Measurements from ENCODE around the gene TSNAXIP1. TPM values are rescaled to one million over a fixed set of nuclear protein-coding genes. Genes with fewer than 3 reads are reported as not detected.

The TSNAXIP1 gene
- total RNA-seq, 1 donor from 2014 or later, result 2.8 TPM

DNA sequence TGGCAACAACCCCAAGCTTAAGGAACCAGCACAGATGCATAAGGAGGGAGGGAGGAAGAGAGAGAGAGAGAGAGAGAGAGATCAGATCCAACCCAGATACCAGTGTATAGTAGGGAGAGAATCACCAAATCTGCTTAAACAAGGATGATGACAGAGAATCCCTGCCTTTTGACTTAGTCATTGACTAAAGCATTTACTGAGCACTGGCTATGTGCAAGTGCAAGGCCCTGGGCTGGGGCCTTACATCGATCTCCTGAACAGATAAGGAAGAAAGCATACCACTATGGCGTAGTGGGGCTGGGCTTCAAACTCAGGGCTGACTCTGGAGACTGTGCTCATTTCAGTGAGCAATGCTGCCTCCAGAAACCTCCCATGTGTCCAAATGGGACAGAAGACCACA is 15.8 kb downstream of the TSNAXIP1 start:
- no peak for DNase-seq (ENCODE audit: low spot score)
- no peak overlapping the region for H3K27ac Mint-ChIP-seq (ENCODE audit: unreplicated experiment)

DNA sequence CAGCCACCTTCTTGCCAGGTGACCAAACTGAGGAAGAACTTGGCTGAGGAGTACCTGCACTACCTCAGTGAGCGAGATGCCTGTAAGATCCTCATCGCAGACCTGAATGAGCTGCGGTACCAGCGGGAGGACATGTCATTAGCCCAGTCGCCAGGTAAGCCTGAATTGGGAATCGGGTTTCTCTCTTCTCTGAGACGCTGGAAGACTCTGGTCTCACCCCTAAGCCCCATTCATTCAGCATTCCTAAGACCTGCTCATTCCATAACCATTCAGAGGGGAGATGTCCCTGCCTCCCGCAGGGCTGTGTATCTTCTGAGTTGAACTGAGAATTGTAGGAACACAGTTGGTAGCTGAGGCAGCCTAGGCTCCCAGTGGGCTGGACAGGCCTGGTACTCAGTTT is 18.4 kb downstream of the TSNAXIP1 start:
- Mint-ChIP-seq H3K27me3 (ENCODE audit: unreplicated experiment) (peaks cover 13% of the 10 kb centered on the region), H3K9me3 (ENCODE audit: unreplicated experiment) (no peaks in the 10 kb centered on the region), H3K4me3 (ENCODE audit: unreplicated experiment) (peak overlapping the region; percentile 49), H3K4me1 (ENCODE audit: unreplicated experiment) (no peaks in the 10 kb centered on the region), H3K27ac (ENCODE audit: unreplicated experiment) (no peak overlapping the region), H3K36me3 (ENCODE audit: low read depth, unreplicated experiment) (peaks cover 19% of the 10 kb centered on the region)
- TF ChIP-seq, protein P1, sequence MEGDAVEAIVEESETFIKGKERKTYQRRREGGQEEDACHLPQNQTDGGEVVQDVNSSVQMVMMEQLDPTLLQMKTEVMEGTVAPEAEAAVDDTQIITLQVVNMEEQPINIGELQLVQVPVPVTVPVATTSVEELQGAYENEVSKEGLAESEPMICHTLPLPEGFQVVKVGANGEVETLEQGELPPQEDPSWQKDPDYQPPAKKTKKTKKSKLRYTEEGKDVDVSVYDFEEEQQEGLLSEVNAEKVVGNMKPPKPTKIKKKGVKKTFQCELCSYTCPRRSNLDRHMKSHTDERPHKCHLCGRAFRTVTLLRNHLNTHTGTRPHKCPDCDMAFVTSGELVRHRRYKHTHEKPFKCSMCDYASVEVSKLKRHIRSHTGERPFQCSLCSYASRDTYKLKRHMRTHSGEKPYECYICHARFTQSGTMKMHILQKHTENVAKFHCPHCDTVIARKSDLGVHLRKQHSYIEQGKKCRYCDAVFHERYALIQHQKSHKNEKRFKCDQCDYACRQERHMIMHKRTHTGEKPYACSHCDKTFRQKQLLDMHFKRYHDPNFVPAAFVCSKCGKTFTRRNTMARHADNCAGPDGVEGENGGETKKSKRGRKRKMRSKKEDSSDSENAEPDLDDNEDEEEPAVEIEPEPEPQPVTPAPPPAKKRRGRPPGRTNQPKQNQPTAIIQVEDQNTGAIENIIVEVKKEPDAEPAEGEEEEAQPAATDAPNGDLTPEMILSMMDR (IDR thresholded peaks at IDR 0.05; ENCODE audit: unreplicated experiment), result no peak
- DNase-seq (ENCODE audit: low spot score), result no peak

More for the DNA sequence above, 15.8 kb downstream of the TSNAXIP1 start:
- H3K27me3 Mint-ChIP-seq (ENCODE audit: unreplicated experiment), result peaks cover 10% of the 10 kb centered on the region
- H3K4me1 Mint-ChIP-seq (ENCODE audit: unreplicated experiment), result no peaks in the 10 kb centered on the region
- no peaks in the 10 kb centered on the region for H3K9me3 Mint-ChIP-seq (ENCODE audit: unreplicated experiment)
- TF ChIP-seq, protein P1 (IDR thresholded peaks at IDR 0.05; ENCODE audit: unreplicated experiment), result no peak
- no peak overlapping the region for H3K4me3 Mint-ChIP-seq (ENCODE audit: unreplicated experiment)
- H3K36me3 Mint-ChIP-seq (ENCODE audit: low read depth, unreplicated experiment), result peaks cover 12% of the 10 kb centered on the region

DNA sequence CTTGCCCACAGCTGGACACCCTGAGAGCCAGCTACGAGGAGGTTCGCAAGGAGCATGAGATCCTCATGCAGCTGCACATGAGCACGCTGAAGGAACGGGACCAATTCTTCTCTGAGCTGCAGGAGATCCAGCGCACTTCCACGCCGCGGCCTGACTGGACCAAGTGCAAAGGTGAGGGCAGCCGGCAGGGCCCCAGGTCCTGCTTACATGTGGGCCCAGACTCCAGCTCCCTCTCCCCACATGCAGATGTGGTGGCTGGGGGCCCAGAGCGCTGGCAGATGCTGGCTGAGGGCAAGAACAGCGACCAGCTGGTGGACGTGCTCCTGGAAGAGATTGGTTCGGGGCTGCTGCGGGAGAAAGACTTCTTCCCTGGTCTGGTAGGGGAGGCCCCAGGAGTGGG is 19.2 kb downstream of the TSNAXIP1 start:
- H3K4me1 Mint-ChIP-seq (ENCODE audit: unreplicated experiment), result no peaks in the 10 kb centered on the region
- no peak overlapping the region for H3K4me3 Mint-ChIP-seq (ENCODE audit: unreplicated experiment)
- DNase-seq (ENCODE audit: low spot score), result no peak
- H3K36me3 Mint-ChIP-seq (ENCODE audit: low read depth, unreplicated experiment), result peaks cover 24% of the 10 kb centered on the region
- H3K27ac Mint-ChIP-seq (ENCODE audit: unreplicated experiment), result no peak overlapping the region
- TF ChIP-seq, protein P1 (IDR thresholded peaks at IDR 0.05; ENCODE audit: unreplicated experiment), result no peak
- no peaks in the 10 kb centered on the region for H3K9me3 Mint-ChIP-seq (ENCODE audit: unreplicated experiment)
- peaks cover 13% of the 10 kb centered on the region for H3K27me3 Mint-ChIP-seq (ENCODE audit: unreplicated experiment)

DNA sequence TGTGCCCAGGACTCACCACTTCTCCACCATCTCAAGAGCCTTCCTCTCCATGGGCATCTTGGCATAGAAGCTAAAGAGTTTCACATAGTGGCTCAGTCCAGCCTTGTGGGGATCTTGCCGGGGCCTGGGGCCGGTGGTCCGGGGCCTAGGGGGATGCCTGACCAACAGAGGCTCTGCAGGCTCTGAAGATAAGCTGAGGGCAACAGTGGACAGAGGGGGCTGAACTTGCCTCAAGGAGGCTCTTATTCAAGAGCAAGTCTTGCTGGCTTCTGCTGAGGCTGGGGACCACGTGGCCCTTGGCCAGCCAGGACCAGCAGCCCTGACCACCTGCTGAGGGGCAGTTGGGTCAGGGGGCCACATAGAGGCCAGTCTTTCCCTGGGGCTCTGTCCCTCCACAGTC is 22.0 kb downstream of the TSNAXIP1 start:
- H3K4me1 Mint-ChIP-seq (ENCODE audit: unreplicated experiment), result peaks cover 18% of the 10 kb centered on the region
- TF ChIP-seq, protein P1 (IDR thresholded peaks at IDR 0.05; ENCODE audit: unreplicated experiment), result no peak
- H3K27ac Mint-ChIP-seq (ENCODE audit: unreplicated experiment), result peak overlapping the region; percentile 77
- no peaks in the 10 kb centered on the region for H3K9me3 Mint-ChIP-seq (ENCODE audit: unreplicated experiment)
- H3K27me3 Mint-ChIP-seq (ENCODE audit: unreplicated experiment), result peaks cover 12% of the 10 kb centered on the region
- peaks cover 26% of the 10 kb centered on the region for H3K36me3 Mint-ChIP-seq (ENCODE audit: low read depth, unreplicated experiment)
- no peak for DNase-seq (ENCODE audit: low spot score)
- no peak overlapping the region for H3K4me3 Mint-ChIP-seq (ENCODE audit: unreplicated experiment)

DNA sequence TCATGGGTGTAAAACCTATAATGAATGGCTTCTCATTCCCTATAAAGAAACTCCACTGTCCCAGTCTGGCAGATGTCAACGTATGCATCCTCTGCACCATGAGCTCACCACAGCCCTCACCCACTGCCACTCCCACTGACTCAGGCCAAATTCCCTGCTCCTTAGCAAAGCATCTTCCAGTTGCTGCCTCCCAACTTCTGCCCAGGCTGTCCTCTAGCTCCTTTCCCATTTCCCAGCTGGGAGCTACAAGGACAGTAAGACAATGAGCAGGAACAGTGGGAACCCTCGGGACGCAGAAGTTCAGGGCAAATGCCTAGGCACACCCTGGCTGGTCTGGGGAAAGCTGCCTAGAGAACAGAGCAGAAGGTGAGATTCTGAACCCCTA is 26.3 kb downstream of the TSNAXIP1 start:
- H3K27ac Mint-ChIP-seq (ENCODE audit: unreplicated experiment), result peak overlapping the region; percentile 13
- peaks cover 18% of the 10 kb centered on the region for H3K4me1 Mint-ChIP-seq (ENCODE audit: unreplicated experiment)

More for the DNA sequence above, 26.3 kb downstream of the TSNAXIP1 start:
- H3K9me3 Mint-ChIP-seq (ENCODE audit: unreplicated experiment), result no peaks in the 10 kb centered on the region
- no peak for DNase-seq (ENCODE audit: low spot score)
- peaks cover 10% of the 10 kb centered on the region for H3K27me3 Mint-ChIP-seq (ENCODE audit: unreplicated experiment)
- TF ChIP-seq, protein P1 (IDR thresholded peaks at IDR 0.05; ENCODE audit: unreplicated experiment), result no peak
- peaks cover 14% of the 10 kb centered on the region for H3K36me3 Mint-ChIP-seq (ENCODE audit: low read depth, unreplicated experiment)
- peak overlapping the region; percentile 90 for H3K4me3 Mint-ChIP-seq (ENCODE audit: unreplicated experiment)

Measured in endothelial cell (in vitro differentiated cells).